GM18502 (cell line): Measurements from ENCODE around the gene LARP4.
"Not testable (repeated sequence)": the region's sequence is repeated elsewhere in the genome, so short reads cannot be mapped to it uniquely, and the experiment has no call there.

Source experiments
- ATAC-seq: cut with Tn5 transposase; IDR thresholded peaks from one replicate; pipeline ENCODE4 v1.9.1; 2021; ENCODE audit warnings: mild to moderate bottlenecking; ENCODE audit not compliant: unreplicated experiment, poor library complexity

Gene LARP4

GRCh38 chr12:50400104-50400637, 514 bp upstream of the LARP4 start:
- no peak for ATAC-seq

DNA sequence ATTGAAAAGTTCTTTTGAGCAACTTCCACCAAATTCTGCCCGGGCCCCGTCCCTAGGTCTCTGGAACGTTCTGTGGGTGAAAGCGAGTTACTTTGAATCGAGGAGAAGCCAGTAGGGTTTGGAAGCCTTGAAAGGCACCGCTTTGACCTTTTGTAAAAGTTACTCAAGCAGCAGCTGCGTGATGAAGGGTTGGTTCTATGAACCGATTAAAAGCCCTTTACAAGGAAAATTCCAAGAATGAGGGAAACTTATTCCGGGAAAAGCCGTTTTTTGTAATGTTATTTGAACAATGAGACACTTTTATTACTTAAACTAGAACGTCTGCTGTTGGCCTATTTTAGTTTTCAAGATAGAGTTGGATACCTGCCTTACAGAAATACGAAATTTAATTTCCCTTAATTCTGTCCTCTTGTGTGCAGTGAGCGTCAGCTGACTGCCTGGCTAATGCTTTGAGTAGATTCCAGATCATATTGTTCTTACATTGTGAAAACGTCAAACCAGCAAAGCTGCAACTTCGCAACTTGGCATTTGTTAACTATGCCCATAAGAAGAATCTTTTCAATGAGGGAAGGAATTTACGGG, 906 bp downstream of the LARP4 start:
- ATAC-seq, result no peak

DNA sequence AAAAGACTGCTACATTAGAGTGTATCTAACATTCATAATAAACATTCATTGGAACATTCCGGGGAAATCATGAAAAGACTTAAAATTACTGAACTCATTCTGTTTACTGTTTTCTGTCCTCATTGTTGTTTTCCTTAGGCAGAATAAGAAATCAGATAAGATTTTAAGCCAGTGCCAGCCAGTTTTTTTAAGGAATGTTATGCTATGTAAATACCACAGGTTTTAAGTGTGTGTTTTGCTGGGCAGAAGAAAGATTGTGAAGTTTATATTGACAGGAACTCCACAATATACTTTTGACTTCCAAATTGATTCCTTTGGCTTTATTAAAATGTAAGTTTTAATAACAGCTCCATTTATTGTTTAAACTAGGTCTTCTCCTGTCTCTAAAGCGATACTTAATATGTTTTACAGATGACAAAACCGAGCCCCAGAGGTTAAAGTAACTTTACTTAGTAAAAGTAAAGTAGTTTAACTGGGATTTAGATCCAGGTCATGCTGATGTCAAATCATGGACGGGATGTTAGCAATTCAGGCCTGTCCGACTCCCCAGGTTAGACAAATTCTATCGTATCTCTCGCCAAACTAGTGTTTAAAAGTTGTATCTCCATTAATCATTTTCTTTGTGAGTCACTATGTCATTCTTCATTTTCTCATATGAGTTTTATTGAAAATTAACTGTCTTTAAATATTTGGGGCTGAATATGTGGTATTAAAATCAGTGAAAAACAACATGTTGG, 1.7 kb downstream of the LARP4 start:
- ATAC-seq, result no peak

DNA sequence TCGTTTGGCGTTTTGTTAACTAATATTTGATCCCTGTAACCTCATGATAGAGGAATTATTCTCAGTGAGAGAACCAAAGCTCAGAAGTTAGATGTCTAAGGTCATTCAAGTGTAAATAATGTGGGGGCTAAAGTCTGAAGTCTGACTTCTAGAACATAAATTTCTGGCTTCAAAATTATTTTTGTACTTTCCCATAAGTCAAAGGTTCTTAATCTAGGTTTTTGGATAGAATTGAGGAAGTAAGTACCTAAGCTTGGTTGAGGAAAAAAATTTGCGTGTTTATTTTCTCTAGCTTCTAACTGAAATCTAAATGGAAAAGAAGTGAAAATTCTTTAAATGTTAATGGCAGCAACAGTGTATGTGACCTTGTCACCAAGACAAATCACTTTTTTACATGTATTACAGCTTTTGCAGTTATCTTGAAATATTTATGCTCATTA, 2.3 kb downstream of the LARP4 start:
- ATAC-seq, result no peak

DNA sequence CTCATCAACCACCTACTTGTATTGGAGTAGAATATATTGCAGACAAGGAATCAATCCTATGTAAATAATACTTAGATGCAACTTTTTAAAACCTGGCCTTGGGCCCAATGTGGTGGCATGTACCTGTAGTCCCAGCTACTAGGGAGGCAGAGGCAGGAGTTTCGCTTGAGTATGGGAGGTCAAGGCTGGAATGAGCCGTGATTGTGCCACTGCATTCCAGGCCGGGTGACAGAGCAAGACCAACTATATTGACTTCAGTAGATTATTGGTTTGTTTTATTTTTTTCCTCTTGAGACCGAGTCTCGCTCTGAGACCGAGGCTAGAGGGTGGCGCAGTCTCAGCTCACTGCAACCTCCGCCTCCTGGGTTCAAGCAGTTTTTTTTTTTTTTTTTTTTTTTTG, 3.6 kb downstream of the LARP4 start:
- no peak for ATAC-seq

- ATAC-seq, result no peak
Measured at GRCh38 chr12:50411051-50411660, 10.5 kb downstream of the LARP4 start.

DNA sequence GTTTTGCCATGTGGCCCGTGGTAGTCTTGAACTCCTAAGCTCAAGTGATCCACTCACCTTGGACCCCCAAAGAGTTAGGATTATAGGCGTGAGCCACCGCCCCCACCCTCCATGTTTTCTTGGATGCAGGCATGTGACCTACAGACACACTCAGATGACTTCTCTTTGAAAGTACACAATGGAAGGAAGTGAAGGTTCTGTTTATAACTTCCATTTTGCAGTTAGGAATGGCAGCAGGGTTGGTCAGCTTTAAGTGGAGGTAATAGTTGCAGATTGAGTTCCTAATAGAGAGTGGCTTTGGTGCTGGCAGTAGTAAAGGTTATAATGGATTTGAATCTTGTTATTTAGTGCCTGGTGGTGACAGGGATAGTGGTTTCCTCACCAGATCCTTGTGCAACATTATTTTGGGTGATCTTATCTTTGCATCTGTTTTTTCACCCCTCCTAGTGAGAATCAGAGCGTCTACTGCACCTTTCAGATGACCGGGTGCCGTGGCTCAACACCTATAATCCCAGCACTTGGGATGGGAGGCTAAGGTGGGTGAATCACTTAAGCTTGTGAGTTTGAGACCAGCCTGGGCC, 15.3 kb downstream of the LARP4 start:
- ATAC-seq, result no peak

- no peak for ATAC-seq
Measured at GRCh38 chr12:50419112-50419909, 18.6 kb downstream of the LARP4 start.

DNA sequence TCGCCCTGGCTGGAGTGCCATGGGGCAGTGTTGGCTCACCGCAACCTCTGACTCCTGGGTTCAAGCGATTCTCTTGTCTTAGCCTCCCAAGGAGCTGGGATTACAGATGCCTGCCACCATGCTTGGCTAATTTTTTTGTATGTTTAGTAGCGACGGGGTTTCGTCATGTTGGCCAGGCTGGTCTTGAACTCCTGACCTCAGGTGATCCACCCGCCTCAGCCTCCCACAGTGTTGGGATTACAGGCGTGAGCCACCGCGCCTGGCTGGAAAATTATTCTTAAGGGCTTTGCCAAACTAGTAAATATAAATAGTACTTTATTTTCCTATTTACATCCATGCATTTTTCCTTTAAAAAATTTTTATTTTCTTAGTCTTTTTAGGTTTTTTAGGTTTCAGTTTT, 22.2 kb downstream of the LARP4 start:
- ATAC-seq, result not testable (repeated sequence)

DNA sequence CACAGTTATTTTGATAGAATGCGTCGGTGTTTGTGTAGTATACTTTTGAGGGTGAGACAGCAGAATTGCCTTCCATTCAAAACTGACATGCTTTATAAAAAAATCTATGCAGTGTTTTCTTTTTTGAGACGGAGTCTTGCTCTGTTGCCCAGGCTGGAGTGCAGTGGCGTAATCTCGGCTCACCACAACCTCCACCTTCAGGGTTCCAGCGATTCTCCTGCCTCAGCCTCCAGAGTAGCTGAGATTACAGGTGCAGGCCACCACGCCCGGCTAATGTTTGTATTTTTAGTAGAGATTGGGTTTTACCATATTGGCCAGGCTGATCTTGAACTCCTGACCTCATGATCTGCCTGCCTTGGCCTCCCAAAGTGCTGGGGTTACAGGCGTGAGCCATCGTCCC, 22.7 kb downstream of the LARP4 start:
- not testable (repeated sequence) for ATAC-seq

DNA sequence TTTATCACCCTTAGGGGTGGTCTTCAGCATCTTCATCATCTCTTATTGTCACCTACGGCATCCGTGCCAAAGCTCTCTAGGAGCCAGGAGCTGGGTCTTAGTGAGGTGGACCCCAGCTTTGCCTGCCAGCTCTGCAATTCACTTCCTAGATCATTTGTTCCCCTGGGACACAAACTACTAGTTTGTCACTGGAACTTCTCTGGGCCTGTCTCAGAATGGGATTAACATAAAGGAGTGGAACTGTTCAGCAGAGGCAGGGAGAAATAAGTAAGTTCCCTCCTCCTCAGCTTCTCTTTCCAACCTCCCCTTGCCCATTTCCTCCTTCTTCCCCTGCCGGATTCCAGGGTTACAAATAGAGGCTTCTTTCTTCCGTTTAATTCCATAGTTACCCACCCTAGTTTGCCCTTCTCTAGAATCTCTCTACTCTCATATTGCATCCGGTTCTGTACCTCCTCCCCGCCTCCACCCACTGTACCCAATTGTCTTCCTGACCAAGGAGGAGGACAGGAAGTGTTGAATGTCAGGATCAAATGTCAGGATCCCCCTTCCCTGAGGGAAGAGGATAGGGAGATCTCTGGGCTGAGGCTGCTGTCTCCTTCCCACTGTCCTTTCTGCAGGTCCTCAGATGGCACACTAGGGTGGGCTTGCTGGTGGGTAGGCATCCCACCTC, 25.0 kb downstream of the LARP4 start:
- ATAC-seq, result no peak

- not testable (repeated sequence) for ATAC-seq
Measured at GRCh38 chr12:50431656-50432055, 31.0 kb downstream of the LARP4 start.

DNA sequence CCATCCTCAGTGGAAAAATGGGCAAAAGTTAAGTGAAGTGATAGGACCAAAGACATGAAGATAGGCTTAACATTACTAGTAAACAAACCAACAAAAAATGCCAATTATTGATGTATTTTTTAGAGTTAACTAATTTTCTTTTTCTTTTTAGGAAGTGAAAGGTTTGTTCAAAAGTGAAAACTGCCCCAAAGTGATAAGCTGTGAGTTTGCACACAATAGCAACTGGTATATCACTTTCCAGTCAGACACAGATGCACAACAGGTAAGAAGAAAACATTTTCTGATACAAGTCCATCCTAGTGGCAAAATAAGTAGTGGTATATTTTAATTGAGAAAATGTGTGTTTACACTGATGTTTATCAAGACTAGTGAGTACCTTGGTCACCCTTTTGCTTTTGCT, 39.6 kb downstream of the LARP4 start:
- ATAC-seq, result no peak

DNA sequence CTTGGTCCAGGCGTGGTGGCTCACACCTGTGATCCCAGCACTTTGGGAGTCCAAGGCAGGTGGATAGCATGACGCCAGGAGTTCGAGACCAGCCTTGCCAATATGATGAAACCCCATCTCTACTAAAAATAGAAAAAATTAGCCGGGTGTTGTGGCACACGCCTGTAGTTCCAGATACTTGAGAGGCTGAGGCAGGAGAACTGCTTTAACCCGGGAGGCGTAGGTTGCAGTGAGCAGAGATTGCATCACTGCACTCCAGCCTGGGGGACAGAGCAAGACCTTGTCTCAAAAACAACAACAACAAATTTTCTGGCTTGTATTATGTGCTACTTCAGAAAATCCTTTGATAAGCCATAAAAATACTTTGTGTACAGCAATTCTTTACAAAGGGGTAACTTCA, 41.1 kb downstream of the LARP4 start:
- ATAC-seq, result no peak

DNA sequence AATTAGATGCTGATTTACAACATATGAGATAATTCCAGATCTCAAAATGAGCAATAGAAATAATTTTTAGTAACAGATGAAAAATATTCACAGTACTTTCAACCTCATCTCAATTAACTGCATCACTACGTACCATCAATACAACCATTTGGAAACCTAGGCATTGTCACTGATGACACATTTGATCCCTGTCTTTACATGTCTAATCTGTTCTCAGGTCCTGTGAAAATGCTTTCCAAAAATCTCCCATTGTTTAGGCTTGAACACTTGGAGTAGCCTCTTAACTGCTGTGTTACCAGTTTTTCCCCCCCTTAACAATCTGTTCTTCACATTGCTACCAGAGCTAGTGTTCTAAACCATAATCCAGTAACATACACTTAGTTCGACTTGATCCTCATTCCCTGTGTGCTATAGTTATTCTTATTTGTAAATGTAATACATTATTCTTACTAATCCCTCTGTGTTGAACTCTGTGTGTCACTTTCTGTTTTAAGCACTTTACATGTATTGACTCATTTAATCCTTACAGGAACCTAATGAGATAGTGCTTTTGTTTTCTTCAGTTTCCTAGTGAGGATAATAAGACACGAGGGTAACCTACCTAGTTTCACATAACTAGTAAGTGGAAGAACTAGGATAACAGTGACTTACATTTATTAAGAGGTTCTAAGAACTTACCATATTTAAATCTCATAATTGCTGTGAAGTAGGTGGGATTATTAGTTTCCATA, 41.7 kb downstream of the LARP4 start:
- ATAC-seq, result no peak

GRCh38 chr12:50449671-50450070, 49.0 kb downstream of the LARP4 start:
- ATAC-seq, result not testable (repeated sequence)

- no peak for ATAC-seq
Measured at GRCh38 chr12:50452795-50453194, 52.1 kb downstream of the LARP4 start.

DNA sequence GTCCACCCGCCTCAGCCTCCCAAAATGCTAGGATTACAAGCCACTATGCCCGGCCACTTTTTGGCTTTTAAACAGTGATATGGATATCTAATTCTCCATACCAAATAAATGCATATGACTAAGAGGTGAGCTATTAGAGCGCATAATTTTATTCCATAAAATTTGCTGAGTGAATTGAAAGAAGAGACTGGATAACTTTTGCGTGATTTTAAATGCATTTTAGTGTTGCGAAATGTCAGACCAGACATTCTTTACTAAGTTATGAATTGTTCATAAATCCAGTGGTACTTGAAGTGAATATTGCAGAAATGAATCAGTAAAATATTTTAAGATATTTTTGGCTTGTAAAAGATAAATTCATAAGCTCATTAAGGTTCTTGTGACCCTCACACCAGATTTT, 53.2 kb downstream of the LARP4 start:
- ATAC-seq, result no peak

- no peak for ATAC-seq
Measured at GRCh38 chr12:50458606-50459005, 57.9 kb downstream of the LARP4 start.
